Muscle of leg (tissue), 11 donors: ENCODE data around the gene PCDH9. TPM values are rescaled to one million over a fixed set of nuclear protein-coding genes. Genes with fewer than 3 reads are reported as not detected.
A peak's percentile ranks its signal among the peaks of the same experiment; 100 is the strongest.
"Not testable (repeated sequence)": the region's sequence is repeated elsewhere in the genome, so short reads cannot be mapped to it uniquely, and the experiment has no call there.

Experiments
- DNase-seq: peaks from one replicate; pipeline ENCODE4 v3.0.0; 2013
- H3K27ac ChIP-seq: one replicate; pipeline ENCODE4 v1.5.1; 2013; ENCODE audit warnings: mild to moderate bottlenecking, low read length, control low read depth
- H3K27me3 ChIP-seq: one replicate; pipeline ENCODE4 v1.6.1; 2013; ENCODE audit warnings: low read length; ENCODE audit not compliant: control insufficient read depth, insufficient read depth
- H3K36me3 ChIP-seq: one replicate; pipeline ENCODE4 v1.6.1; 2013; ENCODE audit warnings: low read length; ENCODE audit not compliant: control insufficient read depth, insufficient read depth
- H3K4me1 ChIP-seq: one replicate; pipeline ENCODE4 v1.6.1; 2013; ENCODE audit warnings: low read length; ENCODE audit not compliant: control insufficient read depth, insufficient read depth
- H3K4me3 ChIP-seq: one replicate; pipeline ENCODE4 v1.5.1; 2013; ENCODE audit warnings: low read length, control low read depth
- H3K9me3 ChIP-seq: replicated peaks from 2 replicates; pipeline ENCODE4 v1.6.1; 2013; ENCODE audit warnings: low read depth, low read length; ENCODE audit not compliant: control insufficient read depth
- WGBS: methylation state at CpG from one replicate; pipeline ENCODE4 v1.1.5; 2013; ENCODE audit warnings: missing lambda C conversion rate; ENCODE audit not compliant: insufficient coverage; 5-methylcytosine and 5-hydroxymethylcytosine counted together
- polyA plus RNA-seq, 8 donors: library from polyadenylated mRNA; unstranded; fragments of 120-200 nt; gene quantifications; one replicate each; pipeline versions ENCODE4 v1.2.1 to v1.2.3, GENCODE V29; 2013; ENCODE audit warnings: inconsistent platforms in 1 of 8, low replicate concordance in 1 of 8; ENCODE audit not compliant: insufficient read length in 8 of 8, insufficient read depth in 1 of 8
- total RNA-seq: library from RNA; stranded (reverse); fragments of 120-200 nt; gene quantifications from one replicate; pipeline ENCODE4 v1.2.4, GENCODE V29; 2013

PCDH9 gene
- total and polyA plus RNA-seq, 9 donors, result 1.7 to 8.3 (median 3.1) TPM

DNA sequence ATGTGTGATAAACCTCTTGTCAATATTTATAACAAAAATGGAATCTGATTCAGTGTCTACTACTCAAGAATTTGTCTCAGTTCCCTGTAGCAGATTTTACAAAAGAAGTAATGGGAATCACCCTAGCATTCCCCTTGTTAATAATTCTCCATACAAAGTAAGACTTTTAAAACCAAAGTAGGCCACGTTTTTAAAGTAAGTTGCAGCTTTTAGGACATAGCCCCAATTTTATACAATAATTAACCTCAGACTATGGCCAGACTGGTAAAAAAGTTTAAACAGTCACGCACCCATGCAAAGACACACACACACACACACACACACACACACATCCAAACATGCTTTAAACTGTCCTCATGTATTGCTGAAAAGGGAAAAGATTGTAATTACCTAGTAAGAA, 589.9 kb downstream of the PCDH9 start:
- no CpG with 5 or more reads among the region's 2 CpGs for WGBS
- H3K27ac ChIP-seq, result no peak overlapping the region
- H3K4me3 ChIP-seq, result no peak overlapping the region
- H3K27me3 ChIP-seq, result no peaks in the 10 kb centered on the region
- DNase-seq, result no peak
- H3K36me3 ChIP-seq, result no peaks in the 10 kb centered on the region
- H3K4me1 ChIP-seq, result no peaks in the 10 kb centered on the region
- H3K9me3 ChIP-seq, result no peaks in the 10 kb centered on the region

DNA sequence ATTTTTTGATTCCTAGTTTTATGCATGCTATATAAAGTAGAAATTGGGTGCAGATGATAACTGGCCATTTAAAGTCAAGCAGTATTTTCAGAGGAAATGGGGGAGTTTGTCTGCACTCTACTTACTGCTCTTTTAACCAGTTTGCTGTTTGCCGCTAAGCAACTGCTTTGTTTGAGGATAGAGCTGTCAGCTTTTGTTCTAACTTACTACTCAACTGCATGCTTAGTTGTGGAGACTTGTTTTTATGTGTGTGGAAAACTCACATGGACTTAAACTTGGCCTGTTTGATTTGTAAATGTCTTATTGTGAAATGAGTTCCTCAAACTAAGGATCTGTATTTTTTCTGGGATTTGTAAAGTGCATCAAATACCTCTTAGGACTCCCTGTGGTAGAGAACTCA, 591.1 kb downstream of the PCDH9 start:
- Histone ChIP-seq H3K4me1 (no peaks in the 10 kb centered on the region), H3K36me3 (no peaks in the 10 kb centered on the region), H3K4me3 (no peak overlapping the region), H3K27ac (no peak overlapping the region), H3K9me3 (no peaks in the 10 kb centered on the region), H3K27me3 (no peaks in the 10 kb centered on the region)
- no CpG with 5 or more reads among the region's 1 CpG for WGBS
- DNase-seq, result no peak

DNA sequence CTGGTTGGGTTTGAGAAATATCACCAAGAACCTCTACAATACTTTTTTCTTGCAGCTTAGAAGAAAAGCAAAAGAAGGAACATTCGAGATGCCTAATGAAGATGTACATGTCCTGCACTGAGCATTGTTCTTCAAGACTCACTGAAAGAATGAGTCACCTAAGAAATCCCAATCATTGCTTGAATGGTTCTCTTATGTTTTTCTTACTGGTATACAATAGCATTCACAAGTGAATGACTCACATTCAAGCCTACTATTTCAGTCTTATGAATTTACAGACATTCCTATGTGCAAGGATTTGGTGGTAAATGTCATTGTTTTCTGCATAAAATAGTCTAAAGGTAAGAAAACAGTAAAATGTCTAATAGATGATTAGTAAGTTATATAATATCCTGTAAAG, 594.6 kb downstream of the PCDH9 start:
- no peak for DNase-seq
- WGBS, result no CpG with 5 or more reads among the region's 1 CpG
- no peaks in the 10 kb centered on the region for H3K9me3 ChIP-seq
- H3K4me3 ChIP-seq, result no peak overlapping the region
- no peaks in the 10 kb centered on the region for H3K27me3 ChIP-seq
- no peaks in the 10 kb centered on the region for H3K36me3 ChIP-seq
- H3K27ac ChIP-seq, result no peak overlapping the region
- H3K4me1 ChIP-seq, result no peaks in the 10 kb centered on the region

DNA sequence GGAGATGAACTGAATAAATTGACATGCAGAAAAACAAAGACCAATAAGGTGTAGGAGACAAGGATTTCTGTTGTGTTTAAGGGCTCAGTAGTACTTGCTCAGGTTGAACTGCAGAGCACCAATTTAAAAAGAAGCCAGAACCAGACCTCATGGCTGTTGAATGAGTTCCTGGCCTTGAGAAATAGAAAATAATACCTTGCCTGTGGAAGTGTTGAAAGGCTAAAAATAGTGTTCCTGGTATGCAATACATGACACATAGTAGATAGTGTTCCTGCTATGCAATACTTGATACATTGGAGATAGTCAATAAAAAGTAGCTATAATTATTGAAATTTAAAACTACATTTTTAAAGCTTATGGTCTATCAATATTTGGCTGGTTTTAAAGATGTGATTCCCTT, 595.8 kb downstream of the PCDH9 start:
- DNase-seq, result no peak
- H3K27ac ChIP-seq, result no peak overlapping the region
- H3K9me3 ChIP-seq, result peaks cover 3% of the 10 kb centered on the region
- no peaks in the 10 kb centered on the region for H3K27me3 ChIP-seq
- H3K4me1 ChIP-seq, result no peaks in the 10 kb centered on the region
- H3K36me3 ChIP-seq, result no peaks in the 10 kb centered on the region
- H3K4me3 ChIP-seq, result no peak overlapping the region

DNA sequence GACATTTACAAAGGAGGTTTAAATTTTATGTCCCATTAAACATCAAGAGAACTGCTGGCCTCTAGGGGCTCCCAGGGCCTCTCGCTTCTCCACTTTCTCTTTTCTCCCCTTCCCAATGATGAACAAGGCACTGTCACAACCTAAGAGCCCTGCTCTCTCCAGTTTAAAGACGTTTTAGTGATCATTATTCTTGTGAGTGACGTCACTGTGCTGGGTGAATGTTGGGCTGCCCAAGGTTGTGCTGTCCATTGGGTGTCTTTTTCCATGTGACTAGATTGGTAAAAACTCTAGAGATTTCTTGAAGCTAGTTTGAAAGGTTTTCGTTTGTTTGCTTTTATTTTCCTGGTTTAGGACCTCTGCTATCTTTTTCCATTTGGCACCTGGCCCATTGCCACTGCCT, 602.6 kb downstream of the PCDH9 start:
- 63% methylated on average over 3 of the region's 4 CpGs for whole genome bisulfite sequencing
- Histone ChIP-seq H3K4me1 (no peaks in the 10 kb centered on the region), H3K9me3 (peaks cover 3% of the 10 kb centered on the region), H3K27me3 (no peaks in the 10 kb centered on the region), H3K27ac (no peak overlapping the region), H3K36me3 (no peaks in the 10 kb centered on the region), H3K4me3 (no peak overlapping the region)
- no peak for DNase-seq

- Histone ChIP-seq H3K27ac (no peak overlapping the region), H3K9me3 (no peaks in the 10 kb centered on the region), H3K4me3 (no peak overlapping the region), H3K36me3 (no peaks in the 10 kb centered on the region), H3K27me3 (no peaks in the 10 kb centered on the region), H3K4me1 (no peaks in the 10 kb centered on the region)
- no CpG with 5 or more reads among the region's 3 CpGs for WGBS
- DNase-seq, result no peak
Measured at GRCh38 chr13:66624302-66624701, 605.8 kb downstream of the PCDH9 start.

- Histone ChIP-seq H3K4me1 (no peaks in the 10 kb centered on the region), H3K36me3 (no peaks in the 10 kb centered on the region), H3K9me3 (no peaks in the 10 kb centered on the region), H3K4me3 (no peak overlapping the region), H3K27me3 (no peaks in the 10 kb centered on the region), H3K27ac (no peak overlapping the region)
- 100% methylated on average over 2 of the region's 10 CpGs for WGBS
- DNase-seq, result no peak
Measured at GRCh38 chr13:66623129-66623820, 606.9 kb downstream of the PCDH9 start.

- not testable (repeated sequence) for H3K4me3 ChIP-seq, DNase-seq, H3K27me3 ChIP-seq, H3K27ac ChIP-seq, H3K36me3 ChIP-seq, H3K9me3 ChIP-seq, H3K4me1 ChIP-seq
- WGBS, result 98% methylated on average over 22 of the region's 31 CpGs
Measured at GRCh38 chr13:66621906-66622447, 608.2 kb downstream of the PCDH9 start.

DNA sequence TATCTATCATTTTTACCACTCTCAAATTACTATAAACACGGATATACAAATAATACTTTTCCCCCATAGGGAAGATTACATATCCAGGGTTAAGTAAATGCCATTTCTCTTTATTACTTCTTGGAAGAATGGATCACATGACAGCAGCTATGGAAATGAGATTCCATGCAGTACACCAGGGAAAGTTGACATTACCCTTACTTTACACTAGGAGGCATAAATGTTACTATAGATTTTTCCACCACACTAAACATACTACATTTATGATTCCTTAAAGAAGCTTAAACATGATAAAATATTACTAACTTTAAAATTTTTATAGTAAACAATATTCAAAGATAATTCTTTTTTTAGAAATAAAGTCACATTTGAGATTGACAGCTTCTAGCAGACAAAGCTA, 611.4 kb downstream of the PCDH9 start:
- no peaks in the 10 kb centered on the region for H3K9me3 ChIP-seq
- peak; percentile 55 for DNase-seq

DNA sequence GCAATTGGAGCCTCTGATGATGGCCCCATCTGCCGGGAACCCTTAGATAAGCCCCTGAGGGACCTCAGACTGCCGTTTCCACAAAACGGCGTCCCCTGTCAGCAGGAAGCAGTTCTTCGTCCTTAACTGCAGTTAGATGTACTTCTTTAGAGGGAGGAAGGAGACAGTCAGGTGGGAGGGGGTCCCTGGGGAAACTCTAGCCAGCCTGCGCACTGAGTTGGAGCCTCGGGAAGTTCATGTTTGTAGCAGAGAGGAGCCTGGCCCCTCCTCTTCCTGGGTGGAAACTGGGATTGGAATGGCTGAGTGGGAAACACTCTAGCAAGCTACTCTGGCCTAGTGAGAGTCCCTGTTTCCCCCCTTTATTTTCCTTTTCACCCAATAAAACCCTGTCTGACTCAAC, 612.4 kb downstream of the PCDH9 start:
- Histone ChIP-seq H3K4me3 (no peak overlapping the region), H3K36me3 (no peaks in the 10 kb centered on the region), H3K9me3 (no peaks in the 10 kb centered on the region), H3K4me1 (no peaks in the 10 kb centered on the region), H3K27ac (no peak overlapping the region), H3K27me3 (no peaks in the 10 kb centered on the region)
- DNase-seq, result no peak
- WGBS, result 75% methylated on average over 5 of the region's 7 CpGs

More for the DNA sequence above, 611.4 kb downstream of the PCDH9 start:
- Histone ChIP-seq H3K36me3 (no peaks in the 10 kb centered on the region), H3K4me1 (no peaks in the 10 kb centered on the region), H3K27me3 (no peaks in the 10 kb centered on the region), H3K4me3 (no peak overlapping the region), H3K27ac (no peak overlapping the region)
- WGBS, result no CpG with 5 or more reads among the region's 1 CpG

DNA sequence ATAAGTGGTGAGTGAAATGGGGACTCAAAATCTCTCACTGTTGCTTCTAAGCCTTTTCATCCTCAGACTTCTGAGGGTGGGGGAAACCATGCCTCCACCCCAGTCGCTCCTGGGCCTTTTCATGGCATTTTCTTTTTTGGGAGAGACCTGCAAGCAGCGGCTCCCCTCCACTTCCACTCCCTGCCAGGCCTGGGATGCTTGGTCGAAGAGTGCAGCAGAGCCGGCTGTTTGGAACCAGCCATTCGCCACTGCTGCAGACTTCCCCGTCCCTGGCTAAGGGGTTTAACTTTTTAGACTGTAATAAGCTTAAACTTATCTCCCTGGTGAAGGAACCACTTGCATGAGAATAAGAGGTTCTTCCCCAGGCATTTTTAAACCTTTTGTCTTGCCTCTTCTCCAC, 617.2 kb downstream of the PCDH9 start:
- no CpG with 5 or more reads among the region's 6 CpGs for whole genome bisulfite sequencing
- DNase-seq, result no peak
- no peaks in the 10 kb centered on the region for H3K36me3 ChIP-seq
- no peaks in the 10 kb centered on the region for H3K9me3 ChIP-seq
- H3K4me3 ChIP-seq, result no peak overlapping the region
- no peak overlapping the region for H3K27ac ChIP-seq
- no peaks in the 10 kb centered on the region for H3K27me3 ChIP-seq
- H3K4me1 ChIP-seq, result no peaks in the 10 kb centered on the region
